Measurements from ENCODE around the gene STK31.

Gene STK31

DNA sequence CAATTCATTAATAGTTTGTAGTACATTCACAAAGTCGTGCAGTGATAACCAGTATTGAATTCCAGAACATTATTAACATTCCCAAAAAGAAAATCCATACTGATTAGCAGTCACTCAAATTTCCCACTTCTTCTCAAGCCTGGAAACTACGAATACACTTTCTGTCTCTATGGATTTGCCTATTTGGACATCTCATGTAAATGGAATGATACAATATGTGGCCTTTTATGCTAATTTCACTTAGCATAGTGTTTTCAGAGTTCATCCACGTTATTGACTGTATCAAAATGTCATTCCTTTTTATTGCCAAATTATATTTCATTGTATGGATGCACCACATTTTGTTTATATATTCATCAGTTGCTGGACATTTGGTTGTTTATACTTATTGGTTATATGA lies 78.8 kb downstream of the STK31 start (continued):
- TF ChIP-seq, protein P1, sequence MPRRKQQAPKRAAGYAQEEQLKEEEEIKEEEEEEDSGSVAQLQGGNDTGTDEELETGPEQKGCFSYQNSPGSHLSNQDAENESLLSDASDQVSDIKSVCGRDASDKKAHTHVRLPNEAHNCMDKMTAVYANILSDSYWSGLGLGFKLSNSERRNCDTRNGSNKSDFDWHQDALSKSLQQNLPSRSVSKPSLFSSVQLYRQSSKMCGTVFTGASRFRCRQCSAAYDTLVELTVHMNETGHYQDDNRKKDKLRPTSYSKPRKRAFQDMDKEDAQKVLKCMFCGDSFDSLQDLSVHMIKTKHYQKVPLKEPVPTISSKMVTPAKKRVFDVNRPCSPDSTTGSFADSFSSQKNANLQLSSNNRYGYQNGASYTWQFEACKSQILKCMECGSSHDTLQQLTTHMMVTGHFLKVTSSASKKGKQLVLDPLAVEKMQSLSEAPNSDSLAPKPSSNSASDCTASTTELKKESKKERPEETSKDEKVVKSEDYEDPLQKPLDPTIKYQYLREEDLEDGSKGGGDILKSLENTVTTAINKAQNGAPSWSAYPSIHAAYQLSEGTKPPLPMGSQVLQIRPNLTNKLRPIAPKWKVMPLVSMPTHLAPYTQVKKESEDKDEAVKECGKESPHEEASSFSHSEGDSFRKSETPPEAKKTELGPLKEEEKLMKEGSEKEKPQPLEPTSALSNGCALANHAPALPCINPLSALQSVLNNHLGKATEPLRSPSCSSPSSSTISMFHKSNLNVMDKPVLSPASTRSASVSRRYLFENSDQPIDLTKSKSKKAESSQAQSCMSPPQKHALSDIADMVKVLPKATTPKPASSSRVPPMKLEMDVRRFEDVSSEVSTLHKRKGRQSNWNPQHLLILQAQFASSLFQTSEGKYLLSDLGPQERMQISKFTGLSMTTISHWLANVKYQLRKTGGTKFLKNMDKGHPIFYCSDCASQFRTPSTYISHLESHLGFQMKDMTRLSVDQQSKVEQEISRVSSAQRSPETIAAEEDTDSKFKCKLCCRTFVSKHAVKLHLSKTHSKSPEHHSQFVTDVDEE (CRISPR knock-in tag; IDR thresholded peaks at IDR 0.05) = no peak

DNA sequence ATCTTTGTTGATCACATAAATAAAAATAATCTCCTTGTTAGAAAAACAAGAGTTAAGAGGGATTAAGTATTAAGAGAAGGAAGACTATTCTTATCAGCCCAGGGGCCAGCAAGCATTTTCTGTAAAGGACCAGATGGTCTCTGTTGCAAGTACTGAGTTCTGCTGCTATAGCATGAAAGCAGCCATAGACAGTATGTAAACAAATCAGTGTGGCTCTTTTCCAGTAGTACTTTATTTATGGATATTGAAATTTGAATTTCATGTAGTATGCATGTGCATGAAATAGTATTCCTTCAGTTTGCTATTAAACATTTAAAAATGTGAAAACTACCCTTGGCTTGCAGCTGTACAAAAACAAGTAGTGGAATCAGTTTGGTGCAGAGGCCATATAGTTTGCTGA lies 81.7 kb downstream of the STK31 start:
- no peak for TF ChIP-seq BACH2 (CRISPR knock-in tag; IDR thresholded peaks at IDR 0.05; ENCODE audit: borderline replicate concordance)
- no peak for TF ChIP-seq OSR1 (CRISPR knock-in tag; IDR thresholded peaks at IDR 0.05)
- TF ChIP-seq, protein P2, sequence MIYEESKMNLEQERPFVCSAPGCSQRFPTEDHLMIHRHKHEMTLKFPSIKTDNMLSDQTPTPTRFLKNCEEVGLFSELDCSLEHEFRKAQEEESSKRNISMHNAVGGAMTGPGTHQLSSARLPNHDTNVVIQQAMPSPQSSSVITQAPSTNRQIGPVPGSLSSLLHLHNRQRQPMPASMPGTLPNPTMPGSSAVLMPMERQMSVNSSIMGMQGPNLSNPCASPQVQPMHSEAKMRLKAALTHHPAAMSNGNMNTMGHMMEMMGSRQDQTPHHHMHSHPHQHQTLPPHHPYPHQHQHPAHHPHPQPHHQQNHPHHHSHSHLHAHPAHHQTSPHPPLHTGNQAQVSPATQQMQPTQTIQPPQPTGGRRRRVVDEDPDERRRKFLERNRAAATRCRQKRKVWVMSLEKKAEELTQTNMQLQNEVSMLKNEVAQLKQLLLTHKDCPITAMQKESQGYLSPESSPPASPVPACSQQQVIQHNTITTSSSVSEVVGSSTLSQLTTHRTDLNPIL (CRISPR knock-in tag; IDR thresholded peaks at IDR 0.05; ENCODE audit: low read depth) = no peak
- ATAC-seq = no peak

DNA sequence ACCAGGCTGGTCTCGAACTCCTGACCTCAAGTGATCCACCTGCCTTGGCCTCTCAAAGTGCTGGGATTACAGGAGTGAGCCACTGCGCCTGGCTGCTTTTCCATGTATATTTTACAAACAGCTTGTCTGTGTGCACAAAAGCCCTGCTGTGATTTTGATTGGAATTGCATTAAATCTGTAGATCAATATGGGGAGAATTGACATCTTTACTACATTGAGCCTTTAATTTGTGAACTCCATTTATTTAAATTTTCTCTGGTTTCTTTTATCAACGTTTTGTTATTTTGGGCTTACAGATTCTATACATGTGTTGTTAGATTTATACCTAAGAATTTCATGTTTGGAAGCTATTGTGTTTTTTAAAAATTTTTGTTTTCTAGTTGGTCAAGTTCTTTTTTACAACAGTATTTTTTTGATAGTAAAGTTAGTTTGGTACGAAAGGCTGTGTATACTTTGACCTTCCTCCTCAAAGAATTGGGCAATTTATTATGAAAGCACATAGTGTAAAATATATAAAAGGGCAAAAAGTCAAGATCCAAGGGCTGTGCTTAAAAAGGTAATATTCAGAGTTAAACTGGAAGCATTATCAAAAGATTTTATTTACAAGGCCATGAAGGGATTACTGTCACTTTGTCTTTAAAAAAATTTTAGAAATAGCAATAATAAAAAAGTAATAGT lies 92.8 kb downstream of the STK31 start:
- TF ChIP-seq ZNF70 (CRISPR knock-in tag; IDR thresholded peaks at IDR 0.05) (no peak), ZNF8 (CRISPR knock-in tag; IDR thresholded peaks at IDR 0.05) (no peak), OSR1 (CRISPR knock-in tag; IDR thresholded peaks at IDR 0.05) (no peak), ZFP3 (CRISPR knock-in tag; IDR thresholded peaks at IDR 0.05) (no peak), RARB (CRISPR knock-in tag; IDR thresholded peaks at IDR 0.05) (no peak)
- TF ChIP-seq, protein P1 (CRISPR knock-in tag; IDR thresholded peaks at IDR 0.05) = no peak
- TF ChIP-seq, protein P2 (CRISPR knock-in tag; IDR thresholded peaks at IDR 0.05; ENCODE audit: low read depth) = no peak
- TF ChIP-seq, protein P3, sequence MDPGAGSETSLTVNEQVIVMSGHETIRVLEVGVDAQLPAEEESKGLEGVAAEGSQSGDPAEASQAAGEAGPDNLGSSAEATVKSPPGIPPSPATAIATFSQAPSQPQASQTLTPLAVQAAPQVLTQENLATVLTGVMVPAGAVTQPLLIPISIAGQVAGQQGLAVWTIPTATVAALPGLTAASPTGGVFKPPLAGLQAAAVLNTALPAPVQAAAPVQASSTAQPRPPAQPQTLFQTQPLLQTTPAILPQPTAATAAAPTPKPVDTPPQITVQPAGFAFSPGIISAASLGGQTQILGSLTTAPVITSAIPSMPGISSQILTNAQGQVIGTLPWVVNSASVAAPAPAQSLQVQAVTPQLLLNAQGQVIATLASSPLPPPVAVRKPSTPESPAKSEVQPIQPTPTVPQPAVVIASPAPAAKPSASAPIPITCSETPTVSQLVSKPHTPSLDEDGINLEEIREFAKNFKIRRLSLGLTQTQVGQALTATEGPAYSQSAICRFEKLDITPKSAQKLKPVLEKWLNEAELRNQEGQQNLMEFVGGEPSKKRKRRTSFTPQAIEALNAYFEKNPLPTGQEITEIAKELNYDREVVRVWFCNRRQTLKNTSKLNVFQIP (CRISPR knock-in tag; IDR thresholded peaks at IDR 0.05; ENCODE audit: borderline replicate concordance, low read depth) = no peak
- ATAC-seq = no peak

DNA sequence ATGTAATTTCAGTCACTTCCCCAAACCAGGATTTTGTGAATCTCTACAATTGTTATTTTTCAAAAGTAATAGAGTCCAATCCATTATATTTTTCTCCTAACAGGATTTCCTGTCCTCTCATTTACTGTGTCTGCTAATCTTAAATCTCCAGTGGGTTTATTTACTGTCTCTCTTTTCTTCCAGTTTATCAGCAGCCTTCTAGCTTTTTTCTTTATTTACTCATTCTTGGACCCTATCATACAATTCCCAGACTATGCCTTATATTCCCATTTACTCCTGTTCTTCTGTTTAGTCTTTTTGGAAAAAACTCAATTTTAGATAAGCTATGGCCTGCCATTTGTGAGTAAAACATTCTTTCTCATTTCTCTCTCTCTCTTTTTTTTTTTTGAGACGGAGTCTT lies 94.7 kb downstream of the STK31 start:
- ATAC-seq = no peak
- TF ChIP-seq GLIS3 (CRISPR knock-in tag; IDR thresholded peaks at IDR 0.05) (no peak), BACH2 (CRISPR knock-in tag; IDR thresholded peaks at IDR 0.05; ENCODE audit: borderline replicate concordance) (no peak), ZFP30 (CRISPR knock-in tag; IDR thresholded peaks at IDR 0.05) (no peak), SNAI2 (CRISPR knock-in tag; IDR thresholded peaks at IDR 0.05) (no peak), CSDC2 (CRISPR knock-in tag; IDR thresholded peaks at IDR 0.05) (no peak), ZC3H10 (CRISPR knock-in tag; IDR thresholded peaks at IDR 0.05) (no peak), RARB (CRISPR knock-in tag; IDR thresholded peaks at IDR 0.05) (no peak), ZFP3 (CRISPR knock-in tag; IDR thresholded peaks at IDR 0.05) (no peak), ARNTL (CRISPR knock-in tag; IDR thresholded peaks at IDR 0.05; ENCODE audit: borderline replicate concordance, low read depth) (no peak), PPARA (CRISPR knock-in tag; IDR thresholded peaks at IDR 0.05; ENCODE audit: borderline replicate concordance) (no peak), TCF4 (CRISPR knock-in tag; IDR thresholded peaks at IDR 0.05; ENCODE audit: borderline replicate concordance) (no peak)
- TF ChIP-seq, protein P1 (CRISPR knock-in tag; IDR thresholded peaks at IDR 0.05) = no peak
- TF ChIP-seq, protein P4, sequence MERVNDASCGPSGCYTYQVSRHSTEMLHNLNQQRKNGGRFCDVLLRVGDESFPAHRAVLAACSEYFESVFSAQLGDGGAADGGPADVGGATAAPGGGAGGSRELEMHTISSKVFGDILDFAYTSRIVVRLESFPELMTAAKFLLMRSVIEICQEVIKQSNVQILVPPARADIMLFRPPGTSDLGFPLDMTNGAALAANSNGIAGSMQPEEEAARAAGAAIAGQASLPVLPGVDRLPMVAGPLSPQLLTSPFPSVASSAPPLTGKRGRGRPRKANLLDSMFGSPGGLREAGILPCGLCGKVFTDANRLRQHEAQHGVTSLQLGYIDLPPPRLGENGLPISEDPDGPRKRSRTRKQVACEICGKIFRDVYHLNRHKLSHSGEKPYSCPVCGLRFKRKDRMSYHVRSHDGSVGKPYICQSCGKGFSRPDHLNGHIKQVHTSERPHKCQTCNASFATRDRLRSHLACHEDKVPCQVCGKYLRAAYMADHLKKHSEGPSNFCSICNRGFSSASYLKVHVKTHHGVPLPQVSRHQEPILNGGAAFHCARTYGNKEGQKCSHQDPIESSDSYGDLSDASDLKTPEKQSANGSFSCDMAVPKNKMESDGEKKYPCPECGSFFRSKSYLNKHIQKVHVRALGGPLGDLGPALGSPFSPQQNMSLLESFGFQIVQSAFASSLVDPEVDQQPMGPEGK (CRISPR knock-in tag; IDR thresholded peaks at IDR 0.05; ENCODE audit: borderline replicate concordance) = no peak
- TF ChIP-seq, protein P2 (CRISPR knock-in tag; IDR thresholded peaks at IDR 0.05; ENCODE audit: low read depth) = no peak

All from SK-N-SH treated with all-trans-retinoic acid at 6 μM for 48 hours (cell line).